ENCODE data around the gene COQ8B. TPM values are rescaled to one million over a fixed set of nuclear protein-coding genes. Genes with fewer than 3 reads are reported as not detected.

The COQ8B gene
- total and polyA plus RNA-seq, 2 of the 4 experiments (the other 2 are of a cell fraction), result 14.9 to 23.2 TPM

DNA sequence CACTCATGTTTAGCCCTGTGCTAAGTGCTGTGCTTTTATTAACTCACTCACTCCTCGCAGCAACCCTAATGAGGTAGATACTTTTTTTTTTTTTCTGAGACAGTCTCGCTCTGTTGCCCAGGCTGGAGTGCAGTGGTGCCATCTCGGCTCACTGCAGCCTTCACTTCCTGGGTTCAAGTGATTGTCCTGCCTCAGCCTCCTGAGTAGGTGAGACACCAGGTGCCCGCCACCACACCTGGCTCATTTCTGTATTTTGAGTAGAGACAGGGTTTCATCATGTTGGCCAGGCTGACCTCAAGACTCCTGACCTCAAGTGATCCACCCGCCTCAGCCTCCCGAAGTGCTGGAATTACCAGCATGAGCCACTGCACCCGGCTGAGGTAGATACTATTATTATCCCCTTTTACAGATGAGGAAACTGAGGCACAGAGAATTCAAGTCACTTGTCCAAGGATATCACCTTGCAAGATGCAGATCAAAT is 2.8 kb upstream of the COQ8B start (continued):
- no peak for TF ChIP-seq MAFK (IDR thresholded peaks at IDR 0.05; ENCODE audit: low read depth, low read length)

DNA sequence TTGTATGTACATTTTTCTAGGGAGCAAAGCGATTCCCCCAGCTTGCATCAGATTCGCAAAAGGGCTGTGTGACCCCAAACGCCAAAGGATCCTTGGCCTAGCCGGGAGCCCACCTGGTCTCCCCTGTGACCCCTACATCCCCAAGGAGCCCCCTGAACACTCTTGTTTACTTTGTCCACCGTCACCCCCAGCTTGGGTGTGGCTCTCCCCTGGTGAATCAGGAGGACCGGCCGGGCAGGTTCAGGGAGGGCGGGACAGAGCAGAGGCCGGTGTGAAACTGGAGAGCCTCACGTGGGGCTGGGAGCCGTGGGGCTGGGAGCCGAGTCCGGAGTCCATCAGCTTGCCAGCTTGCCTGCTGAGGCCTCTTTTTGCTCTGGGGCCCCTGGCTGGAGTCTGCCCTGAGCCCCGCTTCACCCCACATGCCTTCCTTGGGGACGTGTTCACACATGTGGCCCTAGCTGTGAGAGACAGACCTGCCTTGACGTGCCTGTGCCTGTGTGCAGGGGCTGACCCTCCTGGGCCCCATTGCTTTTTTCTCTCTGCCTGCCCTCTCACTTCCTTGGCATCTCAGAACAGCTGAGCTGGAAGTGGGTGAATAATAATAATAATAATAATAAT is 2.2 kb upstream of the COQ8B start:
- Histone ChIP-seq H2AFZ (replicated peaks; ENCODE audit: low read length, poor library complexity) (peak overlapping the region; percentile 66), H3K4me2 (ENCODE audit: low read depth, low read length) (peak overlapping the region; percentile 91), H3K79me1 (ENCODE audit: low read depth in 1 of 2, low read length in 2 of 2) (peaks cover 19 to 69% of the 10 kb centered on the region in 2 experiments), H2BK15ac (ENCODE audit: low read depth, low read length) (no peak overlapping the region), H2BK120ac (ENCODE audit: low read depth, low read length) (peak overlapping the region; percentile 49), H3K4me1 (ENCODE audit: control insufficient read depth, insufficient read depth, low read length) (peaks cover 11% of the 10 kb centered on the region), H3K4ac (ENCODE audit: low read depth, low read length) (peak overlapping the region; percentile 80), H3K18ac (ENCODE audit: low read depth, low read length) (peak overlapping the region; percentile 10; the same call in 1 of the 2 replicates), H3K9ac (ENCODE audit: low read depth, low read length) (peak overlapping the region; percentile 97), H3K56ac (ENCODE audit: extremely low read depth, insufficient read depth, low read length) (peak overlapping the region; percentile 47), H3K27me3 (ENCODE audit: control insufficient read depth, insufficient read depth, low read length) (no peaks in the 10 kb centered on the region), H4K5ac (ENCODE audit: low read depth, low read length) (no peak overlapping the region; the same call in 1 of the 2 replicates), H4K91ac (ENCODE audit: insufficient read depth, low read depth, low read length) (peak overlapping the region; percentile 66), H2AK5ac (ENCODE audit: low read depth, low read length) (peak overlapping the region; percentile 86), H3K4me3 (ENCODE audit: insufficient read depth, low read depth, low read length) (peak overlapping the region; percentile 86), H2BK5ac (ENCODE audit: low read depth, low read length, poor library complexity, severe bottlenecking) (peak overlapping the region; percentile 83), H3K23ac (ENCODE audit: low read depth, low read length) (peak overlapping the region; percentile 97; the same call in 1 of the 2 replicates), H3K36me3 (ENCODE audit: control insufficient read depth, insufficient read depth, low read length) (peaks cover 11% of the 10 kb centered on the region; the same call in 1 of the 2 replicates), H2AK9ac (replicated peaks; ENCODE audit: low read depth, low read length, poor library complexity) (peak overlapping the region; percentile 90), H4K20me1 (ENCODE audit: insufficient read depth, low read length) (peaks cover 20% of the 10 kb centered on the region; the same call in 1 of the 2 replicates), H3K14ac (replicated peaks; ENCODE audit: low read depth, low read length) (peak overlapping the region; percentile 86), H3K9me1 (ENCODE audit: insufficient read depth, low read length) (peaks cover 16% of the 10 kb centered on the region; the same call in 1 of the 2 replicates), H3K9me3 (ENCODE audit: control insufficient read depth, insufficient read depth, low read length) (no peaks in the 10 kb centered on the region), H4K8ac (ENCODE audit: low read depth in 2 of 2, low read length in 2 of 2) (peak overlapping the region in 1 of 2 experiments; percentile 57; a peak in 2 of 4 replicates), H2BK20ac (ENCODE audit: low read depth, low read length) (no peak overlapping the region; the same call in 1 of the 2 replicates), H3K27ac (ENCODE audit: insufficient read depth, low read length) (peak overlapping the region; percentile 96)
- no TSS peak for BruUV-seq (replicated peaks)
- TF ChIP-seq, protein P1, sequence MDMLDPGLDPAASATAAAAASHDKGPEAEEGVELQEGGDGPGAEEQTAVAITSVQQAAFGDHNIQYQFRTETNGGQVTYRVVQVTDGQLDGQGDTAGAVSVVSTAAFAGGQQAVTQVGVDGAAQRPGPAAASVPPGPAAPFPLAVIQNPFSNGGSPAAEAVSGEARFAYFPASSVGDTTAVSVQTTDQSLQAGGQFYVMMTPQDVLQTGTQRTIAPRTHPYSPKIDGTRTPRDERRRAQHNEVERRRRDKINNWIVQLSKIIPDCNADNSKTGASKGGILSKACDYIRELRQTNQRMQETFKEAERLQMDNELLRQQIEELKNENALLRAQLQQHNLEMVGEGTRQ (IDR thresholded peaks at IDR 0.05; ENCODE audit: low read depth, low read length), result peak; percentile 80
- TF ChIP-seq, protein P2, sequence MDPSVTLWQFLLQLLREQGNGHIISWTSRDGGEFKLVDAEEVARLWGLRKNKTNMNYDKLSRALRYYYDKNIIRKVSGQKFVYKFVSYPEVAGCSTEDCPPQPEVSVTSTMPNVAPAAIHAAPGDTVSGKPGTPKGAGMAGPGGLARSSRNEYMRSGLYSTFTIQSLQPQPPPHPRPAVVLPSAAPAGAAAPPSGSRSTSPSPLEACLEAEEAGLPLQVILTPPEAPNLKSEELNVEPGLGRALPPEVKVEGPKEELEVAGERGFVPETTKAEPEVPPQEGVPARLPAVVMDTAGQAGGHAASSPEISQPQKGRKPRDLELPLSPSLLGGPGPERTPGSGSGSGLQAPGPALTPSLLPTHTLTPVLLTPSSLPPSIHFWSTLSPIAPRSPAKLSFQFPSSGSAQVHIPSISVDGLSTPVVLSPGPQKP (IDR thresholded peaks at IDR 0.05; ENCODE audit: borderline replicate concordance, low read depth, low read length), result no peak
- no peak for TF ChIP-seq RCOR1 (IDR thresholded peaks at IDR 0.05; ENCODE audit: insufficient replicate concordance, low read length)
- peak; percentile 34; the same call in 1 of the 2 replicates for TF ChIP-seq BHLHE40 (IDR thresholded peaks at IDR 0.05; ENCODE audit: low read depth, low read length)
- no peak for TF ChIP-seq MAFK (IDR thresholded peaks at IDR 0.05; ENCODE audit: low read depth, low read length)
- TF ChIP-seq MXI1 (IDR thresholded peaks at IDR 0.05; ENCODE audit: borderline replicate concordance, low read depth, low read length), result peak; percentile 51; the same call in 1 of the 2 replicates
- peak; percentile 28; the same call in 1 of the 2 replicates for TF ChIP-seq MAZ (IDR thresholded peaks at IDR 0.05; ENCODE audit: borderline replicate concordance, low read depth, low read length)
- TF ChIP-seq POLR2A (IDR thresholded peaks at IDR 0.05; ENCODE audit: low read depth, low read length), result peak; percentile 51; the same call in 1 of the 2 replicates
- WGBS, 2 experiments (ENCODE audit: extremely low coverage in 2 of 2, insufficient read length in 1 of 2), result 10% methylated on average over 4 of the region's 16 CpGs; no CpG with 5 or more reads in 1 of the 2 experiments
- no peak for ATAC-seq (ENCODE audit: low read depth)
- dilution Hi-C loops (cut with HindIII; ENCODE audit: low sequenced_read_pairs, unreplicated experiment), result no loop called here
- CTCF ChIA-PET, result no interaction called here
- POLR2A ChIA-PET (ENCODE audit: unreplicated experiment), result interaction anchor here (0.6 kb wide), 1 partner anchor 37 kb away, joined by 5 read pairs; no protein-coding TSS in a partner anchor
- DNase-seq, result peak; percentile 40
- in situ Hi-C loops (cut with MboI; ENCODE audit: low sequenced_read_pairs), result no loop called here
- intact Hi-C loops (cut with micrococcal nuclease), result loop anchor here (5.0 kb wide), 1 partner anchor 78 kb away; the partner anchor contains the start of gene EGLN2

Data from IMR-90 (cell line).